HG03095 (cell line): ENCODE data around the gene ZBTB38.

ENCODE experiments used
- ATAC-seq: cut with Tn5 transposase; IDR thresholded peaks from one replicate; pipeline ENCODE4 v1.9.1; 2021; ENCODE audit warnings: moderate library complexity; ENCODE audit not compliant: unreplicated experiment

ZBTB38 gene

DNA sequence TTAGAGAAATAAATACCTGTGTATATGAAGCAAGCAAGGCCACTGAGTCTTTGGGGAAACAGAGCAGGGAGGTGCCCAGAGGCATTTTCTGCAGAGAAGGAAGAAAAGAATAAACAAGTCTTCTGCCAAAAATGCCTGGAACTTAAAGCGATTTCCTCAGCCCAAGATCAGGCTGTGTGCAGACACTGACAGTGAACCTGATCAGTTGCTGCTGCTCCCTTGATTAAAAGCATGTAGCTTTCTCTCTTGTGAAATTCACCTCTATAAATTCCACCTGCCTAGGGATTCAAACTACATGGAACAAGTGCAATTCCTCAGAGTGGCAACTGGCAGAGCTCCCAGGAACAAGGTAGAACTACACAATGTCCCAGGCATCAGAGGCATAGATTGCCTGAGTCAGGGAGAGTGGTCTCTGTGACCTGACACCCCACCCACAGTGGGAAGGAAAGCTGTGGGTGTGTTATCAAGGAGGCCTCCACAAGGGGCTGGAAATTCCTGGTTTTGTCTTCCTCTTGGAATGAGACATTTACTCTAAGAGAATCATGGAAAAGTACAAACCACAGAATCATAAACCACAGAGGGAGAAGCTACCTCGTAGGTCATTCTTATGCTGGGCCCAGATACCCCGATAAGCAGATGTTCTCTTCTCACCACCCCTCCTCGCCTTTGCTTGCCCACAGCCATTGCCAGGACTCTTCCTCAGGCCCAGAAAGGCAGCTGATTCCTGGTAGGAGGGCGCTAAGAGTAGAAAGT is 1.8 kb upstream of the ZBTB38 start:
- no peak for ATAC-seq

DNA sequence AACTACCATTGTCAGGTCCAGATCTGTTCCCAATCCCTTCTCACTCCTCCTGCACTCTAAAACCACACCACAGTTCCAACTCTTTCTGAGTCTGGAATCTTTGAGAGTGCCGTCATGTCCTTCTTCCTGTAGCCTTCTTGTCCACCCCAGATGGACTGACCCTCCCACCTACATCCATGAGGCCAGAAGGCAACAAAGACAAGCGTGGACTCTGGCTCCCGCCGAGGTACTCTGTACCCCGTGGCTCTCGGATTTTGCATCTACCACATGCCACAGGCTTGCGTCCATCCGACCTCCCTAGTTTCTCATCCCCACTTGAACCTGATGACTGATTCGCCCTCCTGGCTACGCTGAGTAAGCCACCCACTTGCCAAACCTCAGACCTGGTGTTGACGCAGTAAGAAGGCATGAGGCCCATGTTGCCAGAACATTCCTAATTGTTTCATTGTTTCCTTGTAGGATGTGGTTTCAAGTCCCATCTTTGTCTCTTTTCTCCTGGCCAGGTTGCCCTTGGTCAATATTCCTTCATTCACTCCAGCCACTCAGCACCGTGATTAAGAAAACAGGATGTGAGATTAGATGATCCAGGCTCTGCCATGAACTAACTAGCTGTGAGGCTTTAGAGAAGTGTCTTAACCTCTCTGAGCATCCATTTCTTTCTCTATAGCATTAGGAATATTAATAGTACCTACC is 1.1 kb upstream of the ZBTB38 start:
- ATAC-seq, result no peak

DNA sequence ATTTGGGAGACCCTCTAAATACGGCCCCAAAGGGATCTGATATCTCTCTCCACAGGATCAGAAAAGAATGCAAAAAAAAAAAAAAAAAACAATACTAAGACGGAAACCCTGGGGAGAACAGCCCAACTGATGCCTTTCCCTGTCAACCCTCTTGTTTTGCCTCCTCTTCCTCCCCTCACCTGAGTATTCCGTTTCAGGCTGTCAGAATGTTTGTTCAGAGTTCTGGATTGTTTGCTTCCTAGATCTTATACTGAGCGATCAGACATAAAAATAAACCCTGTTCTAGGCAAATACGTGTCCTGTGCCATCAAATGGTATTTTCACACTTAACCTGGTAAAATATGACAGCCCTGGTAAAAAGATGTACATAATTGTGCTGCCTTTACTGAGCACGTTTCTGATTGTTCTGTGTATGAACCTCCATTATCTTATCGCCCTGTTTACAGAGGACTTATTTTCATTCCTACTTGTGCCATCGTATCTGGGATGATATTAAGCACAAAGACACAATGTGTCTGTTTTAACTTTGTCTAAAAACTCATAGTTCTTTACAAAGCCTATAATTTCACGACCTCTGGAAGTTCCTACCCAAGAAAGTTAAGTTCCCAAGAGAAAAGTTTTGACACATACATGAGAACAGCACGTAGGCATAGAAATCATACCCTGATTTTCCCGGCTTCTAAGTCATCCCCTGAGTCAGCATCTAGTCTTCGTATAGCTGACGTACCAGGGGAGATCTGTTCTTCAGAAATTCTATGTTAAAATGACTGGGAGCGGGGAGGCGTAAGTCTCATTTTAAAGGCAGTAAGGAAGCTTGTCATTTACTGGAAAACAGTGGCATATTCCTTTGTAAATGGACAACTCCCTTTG is 856 bp downstream of the ZBTB38 start:
- ATAC-seq, result no peak

DNA sequence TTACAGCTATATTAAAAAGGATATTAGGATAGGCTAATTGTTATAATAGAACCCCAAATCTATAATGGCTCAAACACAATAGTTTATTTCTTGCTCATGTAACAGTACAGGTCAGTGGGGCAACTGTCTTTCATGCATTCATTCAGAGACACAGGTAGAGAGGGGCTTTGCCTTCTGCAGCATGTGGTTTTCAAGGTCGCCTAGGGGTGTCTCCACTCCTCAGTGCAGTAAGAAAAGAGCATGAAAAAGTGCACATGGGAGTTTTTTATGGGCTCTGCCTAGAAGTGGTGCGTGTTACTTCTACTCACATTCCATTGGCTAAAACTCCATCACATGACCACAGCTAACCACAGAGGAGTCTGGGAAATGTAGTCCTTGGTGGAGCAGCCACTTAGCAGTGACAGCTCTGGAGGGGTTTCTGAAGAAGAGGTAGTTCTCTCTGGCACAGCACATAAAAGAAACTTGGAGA is 1.8 kb downstream of the ZBTB38 start:
- peak; percentile 86 for ATAC-seq

DNA sequence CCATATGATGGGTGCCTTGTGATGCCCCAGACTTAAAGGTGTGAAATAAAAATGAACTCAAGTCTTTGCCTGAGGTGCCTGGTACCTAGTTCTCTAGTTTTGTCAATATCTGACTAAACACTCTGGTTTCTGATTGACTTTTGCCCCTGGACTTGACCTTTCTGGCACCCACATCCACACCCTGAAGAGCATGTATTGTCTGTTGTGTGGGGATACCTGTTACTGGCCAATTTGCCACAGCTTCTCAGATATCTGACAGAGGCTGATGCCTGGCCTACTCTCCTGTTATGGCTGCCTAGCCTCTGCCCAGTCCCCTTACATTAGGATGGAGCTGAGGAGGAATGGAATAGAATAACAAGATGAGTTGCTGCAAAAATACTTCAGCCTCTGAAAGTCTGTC is 3.6 kb downstream of the ZBTB38 start:
- ATAC-seq, result no peak

DNA sequence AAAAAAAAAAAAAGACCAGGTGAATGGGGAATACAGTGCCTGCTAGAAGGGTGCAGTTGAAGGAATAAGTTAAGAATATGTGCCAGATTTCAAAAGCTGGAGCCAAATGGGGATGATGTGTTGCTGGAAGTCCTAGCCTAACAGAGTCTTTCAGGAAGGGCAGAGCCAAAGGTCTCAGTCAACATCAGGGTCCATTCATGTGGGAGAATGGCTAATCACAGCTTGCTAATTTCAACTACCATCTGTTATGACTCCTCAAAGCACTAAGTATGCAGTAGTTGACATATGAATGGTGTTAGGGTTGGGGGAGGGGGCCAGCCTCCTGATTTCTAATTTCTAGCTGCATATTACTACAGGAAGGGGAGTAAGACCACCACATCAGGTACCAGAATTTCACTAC is 4.4 kb downstream of the ZBTB38 start:
- no peak for ATAC-seq

DNA sequence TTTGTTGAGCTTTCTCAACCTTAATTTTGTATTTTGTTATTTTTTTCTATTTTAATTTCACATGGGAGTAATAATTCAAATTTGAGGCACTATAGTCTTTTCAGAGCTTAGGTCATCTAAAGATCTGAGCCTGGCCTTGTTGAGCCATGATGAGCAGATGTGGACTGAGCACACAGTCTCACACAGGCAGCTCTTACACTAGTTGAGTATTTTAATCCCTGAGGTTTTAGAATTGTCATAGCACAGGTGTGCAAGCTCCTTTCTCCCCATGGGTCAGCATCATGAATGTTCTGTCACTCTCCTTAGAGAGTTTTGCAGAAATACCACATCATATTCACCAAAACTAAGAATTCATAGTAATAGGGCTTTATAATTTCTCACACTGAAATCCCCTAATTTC is 4.9 kb downstream of the ZBTB38 start:
- no peak for ATAC-seq

DNA sequence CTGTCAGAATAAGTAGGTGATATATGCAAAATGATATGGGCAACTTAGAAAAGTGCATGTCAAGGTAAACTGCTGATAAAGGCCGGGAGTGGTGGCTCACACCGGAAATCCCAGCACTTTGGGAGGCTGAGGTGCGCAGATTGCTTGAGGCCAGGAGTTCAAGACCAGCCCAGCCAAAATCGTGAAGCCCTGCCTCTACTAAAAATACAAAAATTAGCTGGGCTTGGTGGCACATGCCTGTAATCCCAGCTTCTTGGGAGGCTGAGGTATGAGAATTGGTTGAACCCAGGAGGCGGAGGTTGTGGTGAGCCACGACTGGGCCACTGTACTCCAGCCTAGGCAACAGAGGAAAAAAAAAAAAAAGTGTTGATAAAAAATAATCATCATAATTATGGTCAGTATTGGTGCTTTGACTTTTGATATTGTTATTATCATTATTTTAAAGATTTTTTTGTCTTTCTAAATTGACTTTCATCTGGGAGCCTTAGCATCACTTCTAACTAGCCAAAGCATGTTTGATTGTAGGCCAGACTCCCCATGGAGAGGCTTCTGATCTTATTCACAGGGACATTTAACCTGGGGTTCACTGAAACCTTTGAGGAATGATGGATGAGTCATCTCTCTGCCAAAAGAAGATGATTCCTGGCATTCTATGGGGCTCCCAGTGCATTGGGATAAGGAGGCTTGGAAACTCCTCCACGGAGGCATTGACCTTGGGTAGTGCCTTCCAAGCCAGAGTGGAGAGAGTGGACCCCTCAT is 5.6 kb downstream of the ZBTB38 start:
- no peak for ATAC-seq

DNA sequence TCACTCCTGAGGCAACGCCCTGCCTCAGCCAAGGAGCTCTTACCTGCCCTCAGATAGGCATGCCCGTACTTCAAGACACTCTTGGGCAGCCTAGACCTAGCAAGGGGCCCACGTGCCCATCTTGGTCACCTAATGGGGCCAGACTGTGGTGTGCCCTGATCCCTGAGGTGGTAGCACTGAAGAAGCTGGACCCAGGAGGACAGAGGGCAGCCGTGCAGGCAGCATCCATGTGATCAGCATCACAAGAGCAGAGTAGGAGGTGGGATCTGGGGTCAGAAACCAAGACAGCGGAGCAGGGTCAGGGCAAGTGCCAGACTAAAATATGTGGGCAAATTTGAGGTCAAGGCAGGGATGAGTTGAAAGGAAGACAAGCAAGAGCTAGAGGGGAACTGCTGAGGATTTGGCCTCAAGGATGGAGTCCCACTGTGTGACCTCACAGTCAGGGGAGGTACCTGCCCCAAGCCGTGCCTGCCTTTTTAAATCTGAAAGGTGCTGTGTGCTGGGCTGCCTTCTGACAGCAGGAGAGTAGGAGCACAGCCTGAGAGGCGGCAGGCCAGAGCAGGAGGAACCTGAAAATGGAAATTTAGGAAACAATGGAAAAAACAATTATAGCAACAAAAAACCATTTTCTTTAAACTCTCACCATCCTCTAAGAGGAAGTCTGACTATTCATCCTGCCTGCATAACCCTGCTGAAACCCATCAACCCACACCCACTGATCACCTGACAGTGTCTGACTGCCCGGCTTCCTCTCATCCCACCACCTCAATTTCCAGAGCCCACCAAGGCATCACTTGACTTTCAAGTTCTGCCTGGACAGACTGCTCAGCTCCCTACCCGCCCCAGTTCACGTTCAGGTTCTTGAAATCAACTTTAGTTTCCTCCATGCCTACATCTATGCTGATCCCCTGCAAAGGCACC is 7.3 kb downstream of the ZBTB38 start:
- no peak for ATAC-seq

DNA sequence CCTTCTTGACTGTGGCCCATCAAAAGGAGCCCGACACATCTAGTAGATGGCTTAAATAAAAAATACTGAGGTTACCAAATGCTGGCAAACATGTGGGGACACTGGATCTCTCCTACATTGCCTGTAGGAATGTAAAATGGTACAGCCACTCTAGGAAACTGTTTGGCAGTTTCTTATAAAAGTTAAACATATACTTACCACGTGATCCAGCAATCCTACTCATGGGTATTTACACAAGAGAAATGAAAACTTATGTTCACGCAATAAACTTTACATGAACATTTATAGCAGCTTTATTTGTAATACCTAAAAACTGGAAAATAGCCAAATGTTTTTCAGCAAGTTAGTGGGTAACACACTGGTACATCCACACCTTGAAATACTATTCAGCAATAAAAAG is 9.1 kb downstream of the ZBTB38 start:
- no peak for ATAC-seq

DNA sequence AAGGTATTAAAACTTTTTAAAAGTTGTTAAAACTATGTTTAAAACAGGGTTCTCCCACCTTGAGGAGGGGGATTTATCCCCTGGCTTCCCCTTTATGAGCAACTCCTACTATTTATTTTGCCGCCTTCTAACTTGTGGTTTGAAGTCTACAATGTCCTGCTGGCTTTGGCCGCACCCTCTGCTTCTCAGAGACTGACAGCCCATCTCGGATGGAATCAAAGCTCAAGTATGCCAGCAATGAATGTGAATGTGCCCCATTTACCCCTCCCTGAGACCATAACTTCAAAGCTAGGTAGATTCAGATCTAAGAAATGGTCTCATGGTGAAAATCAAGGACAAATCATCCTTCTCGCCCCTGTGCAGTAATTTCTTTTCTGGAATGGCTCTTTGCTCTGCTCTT is 10.3 kb downstream of the ZBTB38 start:
- no peak for ATAC-seq

DNA sequence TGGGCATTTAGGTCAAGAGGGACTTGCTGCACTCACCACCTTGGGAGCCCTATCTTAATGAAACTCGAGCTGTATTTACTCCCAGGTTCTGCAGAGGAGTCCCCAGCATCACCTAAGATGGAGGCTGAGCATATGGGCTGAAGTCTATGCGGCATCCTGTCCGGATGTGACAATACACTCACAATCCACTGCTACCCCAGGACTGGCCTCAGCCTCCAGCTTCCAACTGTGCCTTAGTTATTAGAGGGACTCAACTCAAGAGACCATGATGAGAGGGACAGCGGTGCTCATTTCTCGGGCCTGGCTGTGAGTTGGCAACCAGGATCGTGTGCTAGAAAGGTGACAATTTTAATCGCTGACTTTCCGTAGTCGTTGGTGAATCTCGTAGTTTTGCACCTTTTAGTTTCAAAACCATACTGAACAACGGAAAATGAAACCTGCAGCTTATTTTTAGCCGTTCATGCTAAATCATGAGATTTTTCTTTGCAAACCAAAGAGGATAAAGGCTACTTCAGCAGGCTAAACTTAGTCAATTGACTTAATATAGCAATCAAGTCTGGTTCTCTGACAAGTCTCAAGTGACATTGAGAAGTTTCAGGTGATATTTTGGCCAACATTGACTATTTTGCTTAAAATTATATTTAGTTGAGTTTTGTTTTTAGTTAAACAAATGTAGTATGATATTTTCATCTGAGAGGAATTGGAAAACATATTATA is 11.1 kb downstream of the ZBTB38 start:
- ATAC-seq, result peak; percentile 52

DNA sequence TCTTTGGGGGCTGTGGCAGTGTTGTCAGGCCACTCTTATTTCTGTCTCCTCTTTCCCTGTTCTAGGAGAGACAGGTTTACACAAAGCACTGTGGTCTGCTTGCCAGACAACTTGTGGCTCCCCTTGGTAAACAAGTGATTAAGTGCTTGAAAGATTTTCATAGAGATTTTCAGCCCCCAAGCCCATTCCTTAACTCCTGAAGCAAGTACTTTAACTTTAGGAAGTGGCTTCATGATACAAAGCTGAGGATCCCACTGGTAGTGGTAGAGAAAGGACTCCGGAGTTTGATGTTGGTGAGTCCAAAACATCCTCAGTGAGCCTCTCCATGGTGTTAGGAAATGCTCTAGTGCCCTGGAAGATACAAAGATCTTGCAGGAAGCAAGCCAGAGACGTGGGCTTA is 12.0 kb downstream of the ZBTB38 start:
- no peak for ATAC-seq

DNA sequence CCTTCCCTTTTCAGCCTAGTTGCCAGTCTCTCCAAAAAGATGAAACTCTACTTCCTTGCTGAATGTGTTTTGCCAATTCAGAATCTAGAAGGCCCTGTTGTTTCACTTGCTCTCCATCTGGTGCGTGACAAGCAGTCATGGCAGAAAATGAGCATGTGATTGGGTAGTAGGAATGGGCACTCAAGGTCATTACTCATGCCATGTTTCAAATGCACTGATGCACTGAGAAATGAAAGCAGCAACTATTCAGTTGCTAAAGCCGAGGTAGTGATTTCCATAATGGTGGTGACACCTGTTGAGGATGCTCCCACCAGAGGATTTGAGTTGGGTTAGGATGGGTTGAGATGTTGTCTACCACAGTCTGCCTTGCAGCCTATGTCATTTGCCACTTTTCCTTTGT is 12.7 kb downstream of the ZBTB38 start:
- no peak for ATAC-seq

DNA sequence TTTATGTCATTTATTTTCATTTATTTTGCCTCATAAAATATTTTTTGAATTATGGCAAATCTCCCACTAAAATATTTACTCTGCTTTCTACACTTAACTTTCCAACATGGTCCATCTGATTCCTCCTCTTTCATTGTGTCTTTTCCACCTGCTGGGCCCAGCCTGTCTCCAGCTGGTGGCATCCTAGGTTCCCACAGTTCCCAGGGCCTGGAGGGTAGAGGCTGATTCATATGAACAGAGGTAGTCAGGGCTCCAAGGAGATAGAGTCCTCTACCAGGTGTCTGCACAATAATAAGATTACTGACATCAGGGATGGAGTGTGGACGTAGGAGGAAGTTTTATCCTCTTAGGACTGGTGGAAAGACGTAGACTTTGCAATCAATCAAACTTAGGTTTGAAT is 14.3 kb downstream of the ZBTB38 start:
- ATAC-seq, result no peak

DNA sequence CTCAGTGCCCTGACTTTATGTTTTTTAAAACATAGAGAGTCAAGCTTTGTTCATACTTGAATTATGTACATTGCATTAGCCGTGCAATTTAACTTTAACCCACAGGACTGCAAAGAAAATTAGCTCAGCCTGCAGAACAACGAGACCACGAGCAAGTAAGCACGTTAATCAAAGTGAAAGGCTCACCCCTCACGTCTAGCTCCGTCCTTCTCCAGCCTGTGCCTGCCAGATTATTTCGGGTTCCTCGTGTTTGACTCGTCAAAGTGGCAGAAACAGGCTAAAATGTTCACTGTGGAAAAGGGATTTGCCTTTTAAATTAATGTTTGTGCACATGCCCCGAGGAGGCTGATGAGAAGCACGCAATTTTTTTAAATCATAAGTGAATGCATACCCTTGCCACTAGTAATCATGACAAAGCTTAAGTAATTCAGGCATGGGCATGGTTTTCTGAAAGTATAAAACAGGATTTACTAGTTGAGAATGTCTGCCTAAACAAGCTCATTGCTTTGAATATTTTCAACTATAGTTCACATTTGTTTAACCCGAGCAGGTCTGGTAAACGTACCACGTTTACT is 15.3 kb downstream of the ZBTB38 start:
- ATAC-seq, result no peak

DNA sequence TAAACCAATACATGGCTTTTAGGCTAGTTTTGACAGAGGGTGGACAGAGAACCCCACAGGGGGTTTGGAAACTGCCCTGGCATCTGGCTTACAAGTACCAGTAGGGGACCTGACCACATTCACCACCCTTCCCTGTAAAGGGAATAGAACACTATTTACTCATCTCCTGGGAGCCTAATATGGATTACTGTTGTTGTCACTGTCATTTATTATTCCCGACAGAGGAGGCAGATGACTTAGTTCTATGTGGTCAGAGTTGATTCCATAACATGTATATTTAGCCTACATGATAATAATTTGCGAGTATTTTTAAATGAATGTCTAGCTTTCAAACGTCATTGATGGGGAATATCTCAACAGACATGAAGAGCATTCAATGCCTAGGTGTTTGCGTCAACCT is 15.9 kb downstream of the ZBTB38 start:
- ATAC-seq, result no peak

DNA sequence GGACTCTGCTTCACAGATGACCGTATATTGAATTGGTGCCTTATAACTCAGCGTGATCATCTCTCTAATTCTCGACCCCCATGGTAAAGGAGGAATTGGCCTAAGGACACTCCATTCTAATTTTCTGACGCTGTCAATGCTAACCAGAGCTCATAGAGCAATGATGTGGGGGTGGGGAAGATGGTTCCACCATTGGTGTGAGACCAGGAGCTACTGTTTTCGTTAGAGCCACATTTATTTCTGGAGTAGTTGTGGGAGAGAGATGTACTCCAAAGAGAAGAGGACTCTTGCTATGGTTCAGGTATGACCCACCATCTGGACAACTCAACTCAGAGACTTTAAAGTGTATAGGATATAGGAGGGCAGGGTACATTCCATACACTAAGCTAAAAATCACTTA is 16.3 kb downstream of the ZBTB38 start:
- no peak for ATAC-seq
